HG03521 (cell line): ENCODE measurements around the gene OASL.
"Not testable (repeated sequence)": the region's sequence is repeated elsewhere in the genome, so short reads cannot be mapped to it uniquely, and the experiment has no call there.

Source experiments
- ATAC-seq: cut with Tn5 transposase; IDR thresholded peaks from one replicate; pipeline ENCODE4 v1.9.1; 2021; ENCODE audit warnings: mild to moderate bottlenecking, moderate library complexity; ENCODE audit not compliant: unreplicated experiment

The OASL gene

GRCh38 chr12:121060149-121061001 is 21.3 kb upstream of the OASL start:
- peak; percentile 82 for ATAC-seq

- ATAC-seq: peak; percentile 3
Measured at GRCh38 chr12:121059031-121059898, 20.2 kb upstream of the OASL start.

- ATAC-seq: no peak
Measured at GRCh38 chr12:121057794-121058193, 18.7 kb upstream of the OASL start.

GRCh38 chr12:121053706-121054105 is 14.7 kb upstream of the OASL start:
- no peak for ATAC-seq

GRCh38 chr12:121050725-121051124 is 11.7 kb upstream of the OASL start:
- ATAC-seq: no peak

GRCh38 chr12:121048442-121048841 is 9.4 kb upstream of the OASL start:
- ATAC-seq: no peak

GRCh38 chr12:121047400-121047799 is 8.4 kb upstream of the OASL start:
- not testable (repeated sequence) for ATAC-seq

- no peak for ATAC-seq
Measured at GRCh38 chr12:121043067-121043466, 4.0 kb upstream of the OASL start.

GRCh38 chr12:121036810-121037326 is 2.2 kb downstream of the OASL start:
- ATAC-seq: no peak

GRCh38 chr12:121034616-121035305 is 4.3 kb downstream of the OASL start:
- no peak for ATAC-seq

- ATAC-seq: no peak
Measured at GRCh38 chr12:121033625-121034349, 5.3 kb downstream of the OASL start.

- ATAC-seq: no peak
Measured at GRCh38 chr12:121030576-121031212, 8.4 kb downstream of the OASL start.

- no peak for ATAC-seq
Measured at GRCh38 chr12:121026274-121027045, 12.6 kb downstream of the OASL start.

GRCh38 chr12:121025442-121026226 is 13.4 kb downstream of the OASL start:
- no peak for ATAC-seq

- no peak for ATAC-seq
Measured at GRCh38 chr12:121023799-121024198, 15.2 kb downstream of the OASL start.

- no peak for ATAC-seq
Measured at GRCh38 chr12:121022713-121023112, 16.3 kb downstream of the OASL start.

- ATAC-seq: no peak
Measured at GRCh38 chr12:121021754-121022153, 17.3 kb downstream of the OASL start.

GRCh38 chr12:121018860-121019617 is 20.0 kb downstream of the OASL start:
- ATAC-seq: no peak
